NOMO-1 treated with dmso at 0.1 percent for 144 hours (cell line): ENCODE measurements around the gene IZUMO1R.
"Not testable (repeated sequence)": the region's sequence is repeated elsewhere in the genome, so short reads cannot be mapped to it uniquely, and the experiment has no call there.

Source experiments
- DNase-seq: peaks from one replicate; lab custom pipeline; 2025; ENCODE audit not compliant: unreplicated experiment; lab: John Stamatoyannopoulos, UW

The IZUMO1R gene

GRCh38 chr11:94322501-94322900, 18.1 kb downstream of the IZUMO1R start:
- DNase-seq = no peak

- peak; percentile 7 for DNase-seq
These were observed 21.3 kb downstream of the IZUMO1R start for GRCh38 chr11:94325681-94326080.

GRCh38 chr11:94326947-94327346, 22.6 kb downstream of the IZUMO1R start:
- peak; percentile 17 for DNase-seq

GRCh38 chr11:94328587-94329080, 24.3 kb downstream of the IZUMO1R start:
- no peak for DNase-seq

GRCh38 chr11:94329501-94329900, 25.1 kb downstream of the IZUMO1R start:
- no peak for DNase-seq

- DNase-seq = no peak
These were observed 26.4 kb downstream of the IZUMO1R start for GRCh38 chr11:94330789-94331188.

GRCh38 chr11:94332814-94333213, 28.4 kb downstream of the IZUMO1R start:
- DNase-seq = no peak

- DNase-seq = no peak
These were observed 31.7 kb downstream of the IZUMO1R start for GRCh38 chr11:94336033-94336432.

GRCh38 chr11:94338651-94339050, 34.3 kb downstream of the IZUMO1R start:
- DNase-seq = no peak

GRCh38 chr11:94342250-94342649, 37.9 kb downstream of the IZUMO1R start:
- DNase-seq = no peak

GRCh38 chr11:94343495-94343894, 39.1 kb downstream of the IZUMO1R start:
- no peak for DNase-seq

- not testable (repeated sequence) for DNase-seq
These were observed 41.9 kb downstream of the IZUMO1R start for GRCh38 chr11:94346311-94346710.

GRCh38 chr11:94350850-94351563, 46.6 kb downstream of the IZUMO1R start:
- DNase-seq = not testable (repeated sequence)
